Measurements from ENCODE around the gene NTM. TPM values are rescaled to one million over a fixed set of nuclear protein-coding genes. Genes with fewer than 3 reads are reported as not detected.

NTM gene
- total RNA-seq, 2 donors from 2014 or later, result not detected

DNA sequence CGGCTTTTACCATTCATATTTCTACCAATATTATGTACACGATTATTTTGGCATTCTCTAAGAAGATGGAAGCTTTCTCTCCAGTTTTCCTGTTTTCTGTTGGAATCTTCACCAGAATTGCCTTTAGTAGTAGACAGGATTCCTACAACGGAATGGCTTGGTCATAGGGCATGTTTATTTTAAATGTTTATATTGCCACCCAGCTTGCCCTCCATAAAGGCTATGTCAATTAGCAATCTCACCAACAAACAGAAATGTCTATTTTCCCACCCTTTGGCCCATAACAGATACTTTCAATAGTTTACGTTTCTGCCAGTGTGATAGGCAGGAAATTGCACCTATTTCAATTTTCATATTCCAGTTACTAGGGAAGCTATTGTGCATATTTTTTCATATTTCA lies 893.5 kb downstream of the NTM start:
- TF ChIP-seq, protein P1, sequence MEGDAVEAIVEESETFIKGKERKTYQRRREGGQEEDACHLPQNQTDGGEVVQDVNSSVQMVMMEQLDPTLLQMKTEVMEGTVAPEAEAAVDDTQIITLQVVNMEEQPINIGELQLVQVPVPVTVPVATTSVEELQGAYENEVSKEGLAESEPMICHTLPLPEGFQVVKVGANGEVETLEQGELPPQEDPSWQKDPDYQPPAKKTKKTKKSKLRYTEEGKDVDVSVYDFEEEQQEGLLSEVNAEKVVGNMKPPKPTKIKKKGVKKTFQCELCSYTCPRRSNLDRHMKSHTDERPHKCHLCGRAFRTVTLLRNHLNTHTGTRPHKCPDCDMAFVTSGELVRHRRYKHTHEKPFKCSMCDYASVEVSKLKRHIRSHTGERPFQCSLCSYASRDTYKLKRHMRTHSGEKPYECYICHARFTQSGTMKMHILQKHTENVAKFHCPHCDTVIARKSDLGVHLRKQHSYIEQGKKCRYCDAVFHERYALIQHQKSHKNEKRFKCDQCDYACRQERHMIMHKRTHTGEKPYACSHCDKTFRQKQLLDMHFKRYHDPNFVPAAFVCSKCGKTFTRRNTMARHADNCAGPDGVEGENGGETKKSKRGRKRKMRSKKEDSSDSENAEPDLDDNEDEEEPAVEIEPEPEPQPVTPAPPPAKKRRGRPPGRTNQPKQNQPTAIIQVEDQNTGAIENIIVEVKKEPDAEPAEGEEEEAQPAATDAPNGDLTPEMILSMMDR (IDR thresholded peaks at IDR 0.05), result no peak
- no peaks in the 10 kb centered on the region for H3K27me3 ChIP-seq (replicated peaks; ENCODE audit: insufficient read depth)
- H3K4me3 ChIP-seq, result no peak overlapping the region
- no peaks in the 10 kb centered on the region for H3K36me3 ChIP-seq
- H3K4me1 ChIP-seq (ENCODE audit: control insufficient read depth in 1 of 2, low read depth in 2 of 2), result no peaks in the 10 kb centered on the region
- no peaks in the 10 kb centered on the region for H3K9me3 ChIP-seq
- no peak overlapping the region for H3K27ac ChIP-seq
- ATAC-seq (ENCODE audit: insufficient number of reproducible peaks, low FRiP score, low read depth) (no peak), DNase-seq (ENCODE audit: low spot score) (no peak)

DNA sequence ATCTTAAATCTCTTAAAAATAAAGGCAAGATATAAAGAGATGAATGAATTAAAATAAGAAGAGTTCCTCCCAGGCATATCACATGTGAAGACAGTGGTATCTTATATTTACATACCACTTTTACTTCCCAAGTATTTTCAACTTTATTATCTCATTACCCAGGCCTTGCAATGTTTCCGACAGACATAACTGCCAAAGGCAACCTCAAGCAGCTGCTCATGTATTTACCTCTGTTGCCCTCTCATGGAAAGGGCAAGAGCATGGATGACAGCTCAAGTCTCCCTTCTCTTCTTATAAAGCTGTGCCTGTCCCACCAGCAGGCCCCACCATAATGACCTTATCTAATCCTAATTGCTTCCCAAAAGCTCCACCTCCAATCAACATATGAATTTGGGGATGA lies 894.2 kb downstream of the NTM start:
- H3K4me3 ChIP-seq, result no peak overlapping the region
- H3K27me3 ChIP-seq (replicated peaks; ENCODE audit: insufficient read depth), result no peaks in the 10 kb centered on the region
- no peaks in the 10 kb centered on the region for H3K9me3 ChIP-seq
- no peak for ATAC-seq (ENCODE audit: insufficient number of reproducible peaks, low FRiP score, low read depth)
- no peak overlapping the region for H3K27ac ChIP-seq
- no peaks in the 10 kb centered on the region for H3K36me3 ChIP-seq
- no peak for DNase-seq (ENCODE audit: low spot score)
- no peaks in the 10 kb centered on the region for H3K4me1 ChIP-seq (ENCODE audit: control insufficient read depth in 1 of 2, low read depth in 2 of 2)
- TF ChIP-seq, protein P1 (IDR thresholded peaks at IDR 0.05), result no peak

DNA sequence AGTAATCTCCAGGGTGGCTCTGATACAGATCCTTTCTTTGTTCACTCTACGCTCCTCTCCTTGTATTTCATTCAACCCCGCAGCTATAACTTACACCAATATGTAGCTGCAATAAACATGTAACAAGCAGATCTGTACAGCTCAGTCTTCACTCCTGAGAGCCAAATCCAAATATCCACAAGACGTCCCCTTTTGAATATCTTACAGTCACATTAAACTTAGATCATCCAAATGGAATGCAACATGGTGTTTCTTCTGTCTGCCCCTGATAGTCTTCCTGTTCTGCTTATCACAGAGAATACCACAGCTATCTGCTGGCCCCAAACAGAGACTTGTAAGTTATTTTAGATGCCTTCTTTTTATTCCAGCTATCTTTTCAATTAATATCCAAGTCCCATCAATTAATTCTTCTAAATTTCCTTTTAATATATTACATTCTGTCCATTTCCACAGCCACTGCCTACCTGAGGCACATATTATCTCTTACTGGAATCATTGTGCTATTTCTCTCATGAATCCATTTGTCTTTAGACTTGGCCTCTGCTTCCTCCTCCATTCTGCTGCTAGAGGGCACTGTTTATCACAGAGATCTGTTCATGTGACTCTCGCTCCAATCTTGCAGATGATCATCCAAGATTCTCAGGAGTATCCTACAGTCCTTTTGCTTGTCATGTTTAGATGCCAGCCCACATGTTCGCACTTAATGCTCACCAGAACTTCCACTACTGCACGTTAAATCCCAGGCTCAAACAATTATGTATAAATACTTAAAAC lies 908.6 kb downstream of the NTM start:
- TF ChIP-seq, protein P1 (IDR thresholded peaks at IDR 0.05), result no peak
- no peaks in the 10 kb centered on the region for H3K36me3 ChIP-seq
- no peaks in the 10 kb centered on the region for H3K27me3 ChIP-seq (replicated peaks; ENCODE audit: insufficient read depth)
- no peak overlapping the region for H3K4me3 ChIP-seq
- DNase-seq (ENCODE audit: low spot score), result no peak
- no peaks in the 10 kb centered on the region for H3K4me1 ChIP-seq (ENCODE audit: control insufficient read depth in 1 of 2, low read depth in 2 of 2)
- no peaks in the 10 kb centered on the region for H3K9me3 ChIP-seq
- no peak overlapping the region for H3K27ac ChIP-seq
- no peak for ATAC-seq (ENCODE audit: insufficient number of reproducible peaks, low FRiP score, low read depth)

DNA sequence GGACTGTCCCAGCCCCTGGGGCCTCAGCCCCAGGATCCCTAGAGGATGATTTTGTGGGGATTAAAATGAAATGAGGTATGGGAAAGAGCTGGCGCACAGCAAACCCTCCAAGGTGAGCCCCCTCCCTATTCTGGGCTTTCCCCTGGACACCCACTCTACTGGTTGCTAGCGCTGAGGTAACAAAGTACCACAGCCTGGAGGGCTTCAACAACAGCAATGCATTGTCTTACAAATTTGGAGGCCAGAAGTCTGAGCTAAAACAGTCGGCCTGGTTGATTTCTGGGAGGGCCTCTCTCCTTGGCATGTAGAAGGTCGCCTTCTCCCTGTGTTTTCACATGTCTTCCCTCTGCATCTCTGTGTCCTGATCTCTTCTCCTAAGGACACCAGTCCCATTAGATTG lies 913.6 kb downstream of the NTM start:
- Histone ChIP-seq H3K9me3 (no peaks in the 10 kb centered on the region), H3K27me3 (replicated peaks; ENCODE audit: insufficient read depth) (no peaks in the 10 kb centered on the region), H3K4me3 (no peak overlapping the region), H3K27ac (no peak overlapping the region), H3K36me3 (no peaks in the 10 kb centered on the region), H3K4me1 (ENCODE audit: control insufficient read depth in 1 of 2, low read depth in 2 of 2) (no peaks in the 10 kb centered on the region)
- no peak for DNase-seq (ENCODE audit: low spot score)
- TF ChIP-seq, protein P1 (IDR thresholded peaks at IDR 0.05), result no peak
- ATAC-seq (ENCODE audit: insufficient number of reproducible peaks, low FRiP score, low read depth), result no peak

DNA sequence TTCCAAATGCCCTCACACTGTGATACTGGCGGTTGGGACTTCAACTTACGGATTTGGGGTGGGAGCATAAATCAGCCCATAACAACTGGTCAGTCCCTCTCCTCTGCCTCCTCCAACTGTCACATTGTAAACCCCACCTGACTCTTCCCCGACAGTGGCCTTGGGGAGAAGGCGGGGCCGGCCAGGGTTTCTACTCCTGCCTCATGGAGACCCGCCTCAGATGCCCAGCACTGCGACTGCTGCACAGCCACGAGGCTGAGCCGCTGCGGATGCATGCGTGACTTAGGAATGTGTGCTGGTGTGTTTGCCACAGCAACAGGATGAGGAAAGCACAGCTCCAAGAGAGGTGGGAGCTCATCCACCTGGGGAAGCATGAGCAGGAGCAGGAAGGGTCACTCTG lies 914.2 kb downstream of the NTM start:
- no peak overlapping the region for H3K27ac ChIP-seq
- H3K4me1 ChIP-seq (ENCODE audit: control insufficient read depth in 1 of 2, low read depth in 2 of 2), result no peaks in the 10 kb centered on the region
- H3K36me3 ChIP-seq, result no peaks in the 10 kb centered on the region
- TF ChIP-seq, protein P1 (IDR thresholded peaks at IDR 0.05), result no peak
- DNase-seq (ENCODE audit: low spot score) (no peak), ATAC-seq (ENCODE audit: insufficient number of reproducible peaks, low FRiP score, low read depth) (no peak)
- no peaks in the 10 kb centered on the region for H3K27me3 ChIP-seq (replicated peaks; ENCODE audit: insufficient read depth)
- H3K9me3 ChIP-seq, result no peaks in the 10 kb centered on the region
- H3K4me3 ChIP-seq, result no peak overlapping the region
